ENCODE data around the gene RNLS. TPM values are rescaled to one million over a fixed set of nuclear protein-coding genes. Genes with fewer than 3 reads are reported as not detected.

RNLS gene
- total RNA-seq, 1 donor from 2014 or later = 13.3 TPM

DNA sequence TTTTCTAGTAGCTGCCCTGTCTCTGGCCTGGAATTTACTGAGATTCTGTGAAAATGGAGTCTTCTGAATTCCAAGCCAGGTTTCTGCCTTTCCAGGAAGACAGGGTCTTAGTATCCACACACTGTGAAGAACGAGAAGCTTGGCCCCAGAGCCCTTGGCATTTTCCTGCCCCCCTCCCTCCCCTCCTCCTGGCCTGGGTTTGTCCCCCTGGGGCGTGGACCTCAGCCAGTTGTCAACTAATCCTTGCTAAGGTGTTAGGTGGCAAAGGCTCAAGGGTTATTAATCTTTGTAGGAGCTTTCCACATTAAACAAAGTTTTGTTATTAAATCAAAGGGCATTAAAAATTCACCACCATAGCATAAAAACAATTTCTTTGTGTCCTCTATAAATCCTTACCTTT is 329.5 kb downstream of the RNLS start:
- Histone ChIP-seq H3K27me3 (no peaks in the 10 kb centered on the region), H3K4me1 (peaks cover 31% of the 10 kb centered on the region), H3K27ac (peak overlapping the region; percentile 79), H3K4me3 (no peak overlapping the region), H3K36me3 (no peaks in the 10 kb centered on the region), H3K9me3 (no peaks in the 10 kb centered on the region)
- no peak for DNase-seq (ENCODE audit: extremely low spot score in 2 of 2)
- TF ChIP-seq, protein P1, sequence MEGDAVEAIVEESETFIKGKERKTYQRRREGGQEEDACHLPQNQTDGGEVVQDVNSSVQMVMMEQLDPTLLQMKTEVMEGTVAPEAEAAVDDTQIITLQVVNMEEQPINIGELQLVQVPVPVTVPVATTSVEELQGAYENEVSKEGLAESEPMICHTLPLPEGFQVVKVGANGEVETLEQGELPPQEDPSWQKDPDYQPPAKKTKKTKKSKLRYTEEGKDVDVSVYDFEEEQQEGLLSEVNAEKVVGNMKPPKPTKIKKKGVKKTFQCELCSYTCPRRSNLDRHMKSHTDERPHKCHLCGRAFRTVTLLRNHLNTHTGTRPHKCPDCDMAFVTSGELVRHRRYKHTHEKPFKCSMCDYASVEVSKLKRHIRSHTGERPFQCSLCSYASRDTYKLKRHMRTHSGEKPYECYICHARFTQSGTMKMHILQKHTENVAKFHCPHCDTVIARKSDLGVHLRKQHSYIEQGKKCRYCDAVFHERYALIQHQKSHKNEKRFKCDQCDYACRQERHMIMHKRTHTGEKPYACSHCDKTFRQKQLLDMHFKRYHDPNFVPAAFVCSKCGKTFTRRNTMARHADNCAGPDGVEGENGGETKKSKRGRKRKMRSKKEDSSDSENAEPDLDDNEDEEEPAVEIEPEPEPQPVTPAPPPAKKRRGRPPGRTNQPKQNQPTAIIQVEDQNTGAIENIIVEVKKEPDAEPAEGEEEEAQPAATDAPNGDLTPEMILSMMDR (IDR thresholded peaks at IDR 0.05) = no peak
- TF ChIP-seq POLR2AphosphoS5 (IDR thresholded peaks at IDR 0.05; ENCODE audit: insufficient read depth in 1 of 2, low read depth in 1 of 2) = no peak
- no peak for TF ChIP-seq POLR2A (IDR thresholded peaks at IDR 0.05)
- intact Hi-C loops (cut with DNase I) = no loop called here

DNA sequence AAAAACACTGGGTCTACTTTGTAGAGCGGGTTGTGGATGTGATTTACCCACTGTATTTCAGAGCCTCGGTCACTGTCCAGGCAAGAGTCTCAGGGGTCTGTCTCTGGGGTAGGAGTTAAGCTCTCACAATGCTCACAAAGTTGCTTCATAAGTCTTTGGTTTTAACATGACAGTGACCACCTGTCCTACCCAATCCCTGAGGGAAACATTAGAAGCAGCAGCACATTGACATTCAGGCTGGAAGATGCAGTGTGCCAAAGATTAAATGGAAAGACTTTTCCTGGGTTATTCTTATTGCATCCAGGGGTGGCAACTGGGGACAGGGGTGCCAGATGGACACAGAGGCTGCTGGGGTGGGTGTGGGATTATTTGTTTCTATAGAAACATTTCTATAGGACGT is 330.0 kb downstream of the RNLS start:
- Histone ChIP-seq H3K36me3 (no peaks in the 10 kb centered on the region), H3K27me3 (no peaks in the 10 kb centered on the region), H3K27ac (peak overlapping the region; percentile 79), H3K9me3 (no peaks in the 10 kb centered on the region), H3K4me1 (peaks cover 31% of the 10 kb centered on the region), H3K4me3 (no peak overlapping the region)
- no peak for DNase-seq (ENCODE audit: extremely low spot score in 2 of 2)
- TF ChIP-seq, protein P1 (IDR thresholded peaks at IDR 0.05) = no peak
- TF ChIP-seq POLR2A (IDR thresholded peaks at IDR 0.05) = no peak
- TF ChIP-seq POLR2AphosphoS5 (IDR thresholded peaks at IDR 0.05; ENCODE audit: insufficient read depth in 1 of 2, low read depth in 1 of 2) = no peak
- intact Hi-C loops (cut with DNase I) = no loop called here

DNA sequence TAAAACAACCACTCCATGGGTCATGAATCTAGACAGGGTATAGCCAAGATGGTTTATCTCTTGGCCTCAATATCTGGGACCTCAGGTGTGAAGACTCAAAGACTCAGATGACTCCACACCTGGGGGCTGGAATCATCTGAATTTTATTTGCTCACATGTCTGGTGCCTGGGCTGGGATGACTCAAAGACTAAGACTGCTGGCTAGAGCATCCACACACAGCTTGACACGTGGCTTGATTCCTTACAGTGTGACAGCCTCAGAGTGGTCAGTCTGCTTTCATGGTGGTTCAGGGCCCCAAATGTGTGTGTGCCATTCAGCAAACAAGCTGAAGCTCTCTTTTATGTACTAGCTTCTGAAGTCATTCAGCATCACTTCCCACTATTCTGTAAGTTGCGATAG is 333.7 kb downstream of the RNLS start:
- Histone ChIP-seq H3K4me1 (peaks cover 40% of the 10 kb centered on the region), H3K9me3 (no peaks in the 10 kb centered on the region), H3K27me3 (no peaks in the 10 kb centered on the region), H3K36me3 (no peaks in the 10 kb centered on the region), H3K27ac (no peak overlapping the region), H3K4me3 (no peak overlapping the region)
- intact Hi-C loops (cut with DNase I) = no loop called here
- DNase-seq (ENCODE audit: extremely low spot score in 2 of 2) = no peak
- no peak for TF ChIP-seq POLR2AphosphoS5 (IDR thresholded peaks at IDR 0.05; ENCODE audit: insufficient read depth in 1 of 2, low read depth in 1 of 2)
- TF ChIP-seq, protein P1 (IDR thresholded peaks at IDR 0.05) = no peak
- no peak for TF ChIP-seq POLR2A (IDR thresholded peaks at IDR 0.05)

DNA sequence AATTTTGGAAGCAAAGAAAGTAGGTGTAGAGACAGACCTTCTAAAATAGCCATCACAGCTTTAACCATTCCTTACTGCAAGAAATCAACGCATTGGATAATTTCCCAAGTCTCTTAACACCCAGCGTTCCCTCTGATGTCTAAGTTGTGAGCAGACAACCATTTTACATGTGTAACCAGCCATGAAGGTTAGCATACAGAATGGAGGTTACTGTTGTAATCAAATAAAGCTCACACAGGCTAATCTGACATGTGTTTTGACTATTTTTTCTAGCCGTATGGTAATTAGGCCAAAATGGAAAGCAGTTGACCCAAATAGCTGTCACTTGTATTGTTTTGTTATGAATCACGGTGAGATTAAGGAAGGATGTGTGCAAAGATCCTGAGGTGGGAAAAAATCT is 336.4 kb downstream of the RNLS start:
- Histone ChIP-seq H3K36me3 (no peaks in the 10 kb centered on the region), H3K27ac (peak overlapping the region; percentile 79), H3K27me3 (no peaks in the 10 kb centered on the region), H3K9me3 (no peaks in the 10 kb centered on the region), H3K4me3 (peak overlapping the region in 1 of 2 donors; percentile 4), H3K4me1 (peaks cover 48% of the 10 kb centered on the region)
- intact Hi-C loops (cut with DNase I) = no loop called here
- TF ChIP-seq POLR2A (IDR thresholded peaks at IDR 0.05) (no peak), POLR2AphosphoS5 (IDR thresholded peaks at IDR 0.05; ENCODE audit: insufficient read depth in 1 of 2, low read depth in 1 of 2) (no peak)
- TF ChIP-seq, protein P1 (IDR thresholded peaks at IDR 0.05) = no peak
- no peak for DNase-seq (ENCODE audit: extremely low spot score in 2 of 2)

DNA sequence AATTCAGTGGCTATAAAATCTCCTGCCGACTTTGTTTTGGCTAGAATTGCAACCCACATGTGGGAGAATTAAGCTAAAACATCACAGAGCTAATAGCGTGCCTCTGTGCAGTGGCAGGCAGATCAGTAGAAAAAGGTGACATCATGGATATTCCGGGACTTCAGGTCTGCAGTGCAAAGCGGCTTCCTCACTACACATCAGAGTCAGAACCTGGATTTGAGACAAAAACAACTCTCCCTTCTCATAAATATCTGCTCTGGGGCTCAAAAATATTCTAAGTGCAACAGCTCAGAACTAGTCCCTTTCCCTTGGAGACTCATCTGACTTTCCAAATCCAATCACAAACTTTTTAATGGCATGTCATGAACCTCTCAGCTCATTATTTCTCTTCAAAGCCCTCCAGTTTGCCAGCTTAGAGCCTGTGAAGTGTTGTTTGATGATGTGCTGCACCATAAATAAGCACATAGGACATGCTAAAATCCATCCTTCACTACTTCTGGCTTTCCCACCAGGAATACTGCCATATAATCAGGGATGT is 337.1 kb downstream of the RNLS start:
- intact Hi-C loops (cut with DNase I) = no loop called here
- H3K27ac ChIP-seq = peak overlapping the region; percentile 79

More for the DNA sequence above, 337.1 kb downstream of the RNLS start:
- DNase-seq (ENCODE audit: extremely low spot score in 2 of 2) = no peak
- H3K27me3 ChIP-seq = no peaks in the 10 kb centered on the region
- H3K4me3 ChIP-seq = peak overlapping the region in 1 of 2 donors; percentile 6
- H3K36me3 ChIP-seq = no peaks in the 10 kb centered on the region
- peaks cover 48% of the 10 kb centered on the region for H3K4me1 ChIP-seq
- peak; percentile 26 to 45 for TF ChIP-seq POLR2AphosphoS5 (IDR thresholded peaks at IDR 0.05; ENCODE audit: insufficient read depth in 1 of 2, low read depth in 1 of 2)
- TF ChIP-seq POLR2A (IDR thresholded peaks at IDR 0.05) = no peak
- no peaks in the 10 kb centered on the region for H3K9me3 ChIP-seq

Data from vagina (tissue), 2 donors.